GM12891 (cell line): ENCODE data around the gene CTSD.

Experiments
- PAX5 ChIP-seq: IDR thresholded peaks from 2 replicates; pipeline ENCODE4 v1.6.1; 2011; ENCODE audit warnings: low read length, moderate library complexity, mild to moderate bottlenecking; ENCODE audit not compliant: insufficient read depth, severe bottlenecking
- POLR2A ChIP-seq: IDR thresholded peaks from 2 replicates; pipeline ENCODE4 v1.6.1; 2011; ENCODE audit warnings: low read depth, low read length, control low read depth
- POLR2AphosphoS5 ChIP-seq: IDR thresholded peaks from 2 replicates; pipeline ENCODE4 v1.6.1; 2011; ENCODE audit warnings: low read depth, low read length, control low read depth
- TAF1 ChIP-seq: IDR thresholded peaks from 2 replicates; pipeline ENCODE4 v1.6.1; 2011; ENCODE audit warnings: low read depth, low read length, control low read depth

- TF ChIP-seq POLR2A, result no peak
- TF ChIP-seq POLR2AphosphoS5, result no peak
- no peak for TF ChIP-seq TAF1
- no peak for TF ChIP-seq PAX5
Measured at GRCh38 chr11:1708716-1709115, 55.0 kb downstream of the CTSD start.
